GM23338 (cell line): ENCODE data around the gene SLC17A8. TPM values are rescaled to one million over a fixed set of nuclear protein-coding genes. Genes with fewer than 3 reads are reported as not detected.
"Not testable (repeated sequence)": the region's sequence is repeated elsewhere in the genome, so short reads cannot be mapped to it uniquely, and the experiment has no call there.

Experiments used
- ATAC-seq: fragments of 200-7000 bp; cut with Tn5 transposase; 3 replicates; pipeline ENCODE4 v1.9.1; 2020
- DNase-seq: peaks from one replicate; pipeline ENCODE4 v3.0.0-alpha.2; 2015; ENCODE audit warnings: low spot score
- H2AFZ ChIP-seq: fragments of 200-600 bp; sonication (generic); 2 replicates; pipeline ENCODE4 v1.8.0; 2016; ENCODE audit warnings: antibody characterized with exemption, mild to moderate bottlenecking, moderate library complexity
- H3F3A ChIP-seq: fragments of 200-600 bp; sonication (generic); replicated peaks from 2 replicates; pipeline ENCODE4 v1.8.0; 2017; ENCODE audit warnings: antibody characterized with exemption, mixed run types, low read depth
- H3K27ac ChIP-seq: fragments of 200-600 bp; sonication (generic); 2 replicates; pipeline ENCODE4 v1.6.1; 2016; ENCODE audit warnings: low read depth
- H3K27me3 ChIP-seq: fragments of 200-600 bp; sonication (generic); 2 replicates; pipeline ENCODE4 v1.8.0; 2016; ENCODE audit warnings: mild to moderate bottlenecking, mixed run types, moderate library complexity; ENCODE audit not compliant: insufficient read depth
- H3K36me3 ChIP-seq: fragments of 200-600 bp; sonication (generic); 2 replicates; pipeline ENCODE4 v1.8.0; 2016; ENCODE audit warnings: mild to moderate bottlenecking; ENCODE audit not compliant: insufficient read depth
- H3K4me1 ChIP-seq: fragments of 200-600 bp; sonication (generic); 2 replicates; pipeline ENCODE4 v1.8.0; 2016; ENCODE audit warnings: mild to moderate bottlenecking, moderate library complexity; ENCODE audit not compliant: insufficient read depth
- H3K4me2 ChIP-seq: fragments of 200-600 bp; sonication (generic); 2 replicates; pipeline ENCODE4 v1.7.1; 2017; ENCODE audit warnings: mixed run types
- H3K4me3 ChIP-seq: fragments of 200-600 bp; sonication (generic); 2 replicates; pipeline ENCODE4 v1.6.1; 2016; ENCODE audit warnings: mixed run types
- H3K79me2 ChIP-seq: fragments of 200-600 bp; sonication (generic); replicated peaks from 2 replicates; pipeline ENCODE4 v1.8.0; 2017; ENCODE audit warnings: mild to moderate bottlenecking; ENCODE audit not compliant: insufficient read depth
- H3K9me2 ChIP-seq: fragments of 200-600 bp; sonication (generic); 2 replicates; pipeline ENCODE4 v1.8.0; 2017; ENCODE audit not compliant: insufficient read depth
- H4K20me1 ChIP-seq: fragments of 200-600 bp; sonication (generic); replicated peaks from 2 replicates; pipeline ENCODE4 v1.8.0; 2017; ENCODE audit warnings: mild to moderate bottlenecking; ENCODE audit not compliant: insufficient read depth
- H3K27ac Mint-ChIP-seq: 2 replicates; pipeline ENCODE4 v1.8.0; 2020; ENCODE audit warnings: inconsistent platforms, mild to moderate bottlenecking, moderate library complexity, mixed read lengths
- H3K27me3 Mint-ChIP-seq: 3 replicates; pipeline ENCODE4 v1.8.0; 2022; ENCODE audit warnings: low read depth, mild to moderate bottlenecking, moderate library complexity, mixed read lengths, inconsistent platforms; ENCODE audit not compliant: insufficient read depth, poor library complexity
- H3K36me3 Mint-ChIP-seq: 3 replicates; pipeline ENCODE4 v1.8.0; 2021; ENCODE audit warnings: low read depth, mild to moderate bottlenecking, inconsistent platforms, moderate library complexity, mixed read lengths
- H3K4me1 Mint-ChIP-seq: 3 replicates; pipeline ENCODE4 v1.8.0; 2020; ENCODE audit warnings: mild to moderate bottlenecking, inconsistent platforms, mixed read lengths
- H3K4me3 Mint-ChIP-seq: 3 replicates; pipeline ENCODE4 v1.8.0; 2021; ENCODE audit warnings: moderate library complexity, mild to moderate bottlenecking, inconsistent platforms, mixed read lengths
- H3K9me3 Mint-ChIP-seq: 3 replicates; pipeline ENCODE4 v1.8.0; 2020; ENCODE audit warnings: moderate library complexity, mild to moderate bottlenecking, inconsistent platforms, mixed read lengths
- ETS1 ChIP-seq: IDR thresholded peaks from 2 replicates; pipeline ENCODE4 v1.6.1; 2016; ENCODE audit warnings: antibody characterized with exemption
- EZH2phosphoT487 ChIP-seq: fragments of 200-600 bp; sonication (generic); IDR thresholded peaks from one replicate; pipeline ENCODE4 v1.8.1; 2018; ENCODE audit warnings: antibody characterized with exemption; ENCODE audit not compliant: unreplicated experiment
- JUNB ChIP-seq: IDR thresholded peaks from one replicate; pipeline ENCODE4 v1.6.1; 2016; ENCODE audit warnings: antibody characterized with exemption; ENCODE audit not compliant: unreplicated experiment
- NANOG ChIP-seq: IDR thresholded peaks from 2 replicates; pipeline ENCODE4 v1.6.1; 2016; ENCODE audit warnings: antibody characterized with exemption, borderline replicate concordance
- REST ChIP-seq: IDR thresholded peaks from one replicate; pipeline ENCODE4 v1.6.1; 2018; ENCODE audit warnings: antibody characterized with exemption; ENCODE audit not compliant: unreplicated experiment
- ZNF331 ChIP-seq: fragments of 250-450 bp; sonication (Bioruptor Pico); IDR thresholded peaks from 2 replicates; pipeline ENCODE4 v1.5.0; 2020; ENCODE audit warnings: low read depth, mild to moderate bottlenecking, moderate library complexity
- polyA plus RNA-seq: library from polyadenylated mRNA; unstranded; fragments of >200 nt; fragmentation: Nextera tagmentation; extraction: Ambion mirVana; gene quantifications from 2 replicates; pipeline ENCODE4 v1.2.1, GENCODE V29; 2016
- total RNA-seq: library from RNA; depleted of rRNA; stranded (reverse); fragments of >200 nt; shearing (Covaris generic); gene quantifications from 2 replicates; pipeline ENCODE4 v1.2.3, GENCODE V29; 2014

SLC17A8 gene
- total and polyA plus RNA-seq, 2 experiments from 2014 or later, result 0.05 to 0.24 TPM

GRCh38 chr12:100344351-100344750, 12.5 kb upstream of the SLC17A8 start:
- not testable (repeated sequence) for H3K4me2 ChIP-seq, H3F3A ChIP-seq, H2AFZ ChIP-seq, H4K20me1 ChIP-seq, ATAC-seq, H3K4me3 ChIP-seq, H3K4me3 Mint-ChIP-seq, H3K27ac Mint-ChIP-seq, H3K4me1 ChIP-seq, H3K9me3 Mint-ChIP-seq, H3K36me3 Mint-ChIP-seq, H3K27me3 ChIP-seq, H3K27ac ChIP-seq, H3K36me3 ChIP-seq, DNase-seq, H3K27me3 Mint-ChIP-seq, H3K79me2 ChIP-seq, H3K9me2 ChIP-seq, H3K4me1 Mint-ChIP-seq

GRCh38 chr12:100345020-100345767, 11.7 kb upstream of the SLC17A8 start:
- Mint-ChIP-seq H3K9me3 (no peaks in the 10 kb centered on the region; the same call in 2 of the 3 replicates), H3K4me1 (peaks cover 3% of the 10 kb centered on the region; the same call in 2 of the 3 replicates), H3K27ac (no peak overlapping the region), H3K36me3 (peaks cover 6% of the 10 kb centered on the region; the same call in 1 of the 3 replicates), H3K27me3 (peaks cover 2% of the 10 kb centered on the region), H3K4me3 (no peak overlapping the region)
- TF ChIP-seq JUNB (no peak), ETS1 (no peak), NANOG (no peak), EZH2phosphoT487 (no peak)
- DNase-seq (no peak), ATAC-seq (no peak)
- H3K4me1 ChIP-seq, result peaks cover 8% of the 10 kb centered on the region; the same call in 1 of the 2 replicates
- H3K27me3 ChIP-seq, result no peaks in the 10 kb centered on the region
- no peak overlapping the region for H3K4me2 ChIP-seq
- H3K27ac ChIP-seq, result no peak overlapping the region
- H3K79me2 ChIP-seq, result no peaks in the 10 kb centered on the region
- H3K9me2 ChIP-seq, result no peaks in the 10 kb centered on the region
- H3K4me3 ChIP-seq, result no peak overlapping the region
- no peaks in the 10 kb centered on the region for H3F3A ChIP-seq
- no peaks in the 10 kb centered on the region for H4K20me1 ChIP-seq
- H2AFZ ChIP-seq, result no peak overlapping the region
- H3K36me3 ChIP-seq, result no peaks in the 10 kb centered on the region

- Histone ChIP-seq H3K9me2 (no peaks in the 10 kb centered on the region), H3K27me3 (no peaks in the 10 kb centered on the region), H3K79me2 (no peaks in the 10 kb centered on the region), H4K20me1 (no peaks in the 10 kb centered on the region), H3F3A (no peaks in the 10 kb centered on the region), H3K4me3 (no peak overlapping the region), H3K36me3 (no peaks in the 10 kb centered on the region), H2AFZ (no peak overlapping the region), H3K27ac (no peak overlapping the region), H3K4me2 (no peak overlapping the region), H3K4me1 (peaks cover 4% of the 10 kb centered on the region; the same call in 1 of the 2 replicates)
- Mint-ChIP-seq H3K27me3 (peaks cover 2% of the 10 kb centered on the region), H3K9me3 (no peaks in the 10 kb centered on the region; the same call in 2 of the 3 replicates), H3K4me3 (no peak overlapping the region), H3K27ac (no peak overlapping the region), H3K36me3 (peaks cover 6% of the 10 kb centered on the region; the same call in 1 of the 3 replicates), H3K4me1 (no peaks in the 10 kb centered on the region; the same call in 2 of the 3 replicates)
- DNase-seq, result no peak
- no peak for ATAC-seq
- TF ChIP-seq ETS1, result no peak
- TF ChIP-seq ZNF331 (CRISPR knock-in tag), result no peak
- no peak for TF ChIP-seq REST
These were observed 10.2 kb upstream of the SLC17A8 start for GRCh38 chr12:100346660-100347059.
